ENCODE data around the gene CDCA5. TPM values are rescaled to one million over a fixed set of nuclear protein-coding genes. Genes with fewer than 3 reads are reported as not detected.

The CDCA5 gene
- total RNA-seq, 1 donor from 2014 or later = 2.6 TPM

DNA sequence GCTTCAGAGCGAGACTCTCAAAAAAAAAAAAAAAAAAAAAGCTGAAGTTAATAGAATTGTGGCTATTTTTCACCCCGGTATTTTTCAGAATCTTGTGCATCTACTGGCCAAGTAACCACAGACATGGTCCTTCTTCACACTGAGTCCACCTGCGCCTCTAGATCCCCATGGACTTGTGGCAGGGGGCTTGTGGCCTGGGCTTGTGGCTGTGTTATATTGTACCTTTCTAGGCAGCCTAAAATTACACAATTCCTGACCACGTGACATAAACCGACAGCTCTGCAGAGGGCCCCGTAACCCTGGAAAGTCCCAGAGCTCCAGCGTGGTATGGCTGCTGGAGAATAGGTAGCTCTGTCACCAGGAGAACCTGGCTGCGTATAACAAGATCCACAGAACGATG lies 14.6 kb downstream of the CDCA5 start:
- intact Hi-C loops (cut with micrococcal nuclease) = no loop called here
- CTCF ChIA-PET = no interaction called here

GRCh38 chr11:65067446-65067845 lies 16.4 kb downstream of the CDCA5 start:
- H3K4me3 Mint-ChIP-seq = no peak overlapping the region
- ChIA-PET CTCF (no interaction called here), POLR2A (no interaction called here)

More for the DNA sequence above, 14.6 kb downstream of the CDCA5 start:
- peaks cover 4% of the 10 kb centered on the region for H3K4me1 Mint-ChIP-seq
- H3K27ac Mint-ChIP-seq = no peak overlapping the region
- no peak for DNase-seq
- TF ChIP-seq, protein P1, sequence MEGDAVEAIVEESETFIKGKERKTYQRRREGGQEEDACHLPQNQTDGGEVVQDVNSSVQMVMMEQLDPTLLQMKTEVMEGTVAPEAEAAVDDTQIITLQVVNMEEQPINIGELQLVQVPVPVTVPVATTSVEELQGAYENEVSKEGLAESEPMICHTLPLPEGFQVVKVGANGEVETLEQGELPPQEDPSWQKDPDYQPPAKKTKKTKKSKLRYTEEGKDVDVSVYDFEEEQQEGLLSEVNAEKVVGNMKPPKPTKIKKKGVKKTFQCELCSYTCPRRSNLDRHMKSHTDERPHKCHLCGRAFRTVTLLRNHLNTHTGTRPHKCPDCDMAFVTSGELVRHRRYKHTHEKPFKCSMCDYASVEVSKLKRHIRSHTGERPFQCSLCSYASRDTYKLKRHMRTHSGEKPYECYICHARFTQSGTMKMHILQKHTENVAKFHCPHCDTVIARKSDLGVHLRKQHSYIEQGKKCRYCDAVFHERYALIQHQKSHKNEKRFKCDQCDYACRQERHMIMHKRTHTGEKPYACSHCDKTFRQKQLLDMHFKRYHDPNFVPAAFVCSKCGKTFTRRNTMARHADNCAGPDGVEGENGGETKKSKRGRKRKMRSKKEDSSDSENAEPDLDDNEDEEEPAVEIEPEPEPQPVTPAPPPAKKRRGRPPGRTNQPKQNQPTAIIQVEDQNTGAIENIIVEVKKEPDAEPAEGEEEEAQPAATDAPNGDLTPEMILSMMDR (IDR thresholded peaks at IDR 0.05) = no peak
- ATAC-seq (ENCODE audit: low read depth) = no peak
- H3K36me3 Mint-ChIP-seq (ENCODE audit: low read depth) = no peaks in the 10 kb centered on the region
- POLR2A ChIA-PET = no interaction called here
- no peak overlapping the region for H3K4me3 Mint-ChIP-seq
- no peaks in the 10 kb centered on the region for H3K9me3 Mint-ChIP-seq
- H3K27me3 Mint-ChIP-seq = no peaks in the 10 kb centered on the region

DNA sequence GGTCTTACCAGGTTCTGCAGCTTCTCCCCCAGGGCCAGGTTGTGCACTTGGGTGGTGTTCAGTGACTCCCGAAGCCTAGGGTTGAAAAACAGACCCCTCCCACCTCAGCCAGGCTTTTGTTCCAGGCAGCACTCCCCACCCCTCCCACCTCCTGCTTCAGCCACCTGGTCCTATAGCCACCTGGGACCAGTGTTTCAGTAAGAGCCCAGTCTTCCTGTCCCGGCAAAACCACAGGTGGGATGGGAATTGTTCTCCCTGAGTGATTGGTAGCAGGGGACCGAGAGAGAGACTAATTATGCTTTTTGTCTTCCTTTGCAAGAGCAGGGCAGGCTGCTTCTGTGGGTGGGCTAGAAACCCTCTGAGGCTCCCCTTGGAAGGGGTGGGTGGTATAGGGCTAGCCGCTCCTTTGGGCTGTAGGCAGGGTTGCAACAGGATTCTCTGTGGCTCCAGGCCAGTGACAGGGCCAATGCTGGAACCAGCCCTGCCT lies 17.0 kb downstream of the CDCA5 start:
- no peak overlapping the region for H3K27ac Mint-ChIP-seq
- CTCF ChIA-PET = no interaction called here
- DNase-seq (no peak), ATAC-seq (ENCODE audit: low read depth) (no peak)
- POLR2A ChIA-PET = no interaction called here
- H3K9me3 Mint-ChIP-seq = no peaks in the 10 kb centered on the region
- H3K27me3 Mint-ChIP-seq = no peaks in the 10 kb centered on the region
- TF ChIP-seq, protein P1 (IDR thresholded peaks at IDR 0.05) = no peak
- intact Hi-C loops (cut with micrococcal nuclease) = no loop called here
- peaks cover under 1% of the 10 kb centered on the region for H3K4me1 Mint-ChIP-seq
- H3K4me3 Mint-ChIP-seq = no peak overlapping the region
- H3K36me3 Mint-ChIP-seq (ENCODE audit: low read depth) = no peaks in the 10 kb centered on the region

More at GRCh38 chr11:65067446-65067845, 16.4 kb downstream of the CDCA5 start:
- no peaks in the 10 kb centered on the region for H3K9me3 Mint-ChIP-seq
- H3K36me3 Mint-ChIP-seq (ENCODE audit: low read depth) = no peaks in the 10 kb centered on the region
- TF ChIP-seq, protein P1 (IDR thresholded peaks at IDR 0.05) = no peak
- intact Hi-C loops (cut with micrococcal nuclease) = no loop called here
- no peak overlapping the region for H3K27ac Mint-ChIP-seq
- H3K4me1 Mint-ChIP-seq = peaks cover 4% of the 10 kb centered on the region
- DNase-seq = no peak
- no peak for ATAC-seq (ENCODE audit: low read depth)
- H3K27me3 Mint-ChIP-seq = no peaks in the 10 kb centered on the region

GRCh38 chr11:65066315-65066714 lies 17.5 kb downstream of the CDCA5 start:
- ChIA-PET CTCF (no interaction called here), POLR2A (no interaction called here)
- H3K4me1 Mint-ChIP-seq = no peaks in the 10 kb centered on the region
- no peaks in the 10 kb centered on the region for H3K9me3 Mint-ChIP-seq
- DNase-seq = no peak
- TF ChIP-seq, protein P1 (IDR thresholded peaks at IDR 0.05) = no peak
- intact Hi-C loops (cut with micrococcal nuclease) = no loop called here
- no peak overlapping the region for H3K27ac Mint-ChIP-seq
- H3K4me3 Mint-ChIP-seq = no peak overlapping the region
- ATAC-seq (ENCODE audit: low read depth) = no peak
- no peaks in the 10 kb centered on the region for H3K27me3 Mint-ChIP-seq
- no peaks in the 10 kb centered on the region for H3K36me3 Mint-ChIP-seq (ENCODE audit: low read depth)

GRCh38 chr11:65065851-65066250 lies 18.0 kb downstream of the CDCA5 start:
- Mint-ChIP-seq H3K4me3 (no peak overlapping the region), H3K27ac (no peak overlapping the region), H3K9me3 (no peaks in the 10 kb centered on the region), H3K36me3 (ENCODE audit: low read depth) (no peaks in the 10 kb centered on the region), H3K27me3 (peaks cover 1% of the 10 kb centered on the region), H3K4me1 (no peaks in the 10 kb centered on the region)
- ChIA-PET POLR2A (no interaction called here), CTCF (no interaction called here)
- DNase-seq (no peak), ATAC-seq (ENCODE audit: low read depth) (no peak)
- TF ChIP-seq, protein P1 (IDR thresholded peaks at IDR 0.05) = no peak
- intact Hi-C loops (cut with micrococcal nuclease) = no loop called here
